DMS114 treated with DMSO at 0.1 percent for 48 hours (cell line): ENCODE measurements around the gene MAPK12.

Experiments
- DNase-seq: peaks from one replicate; lab custom pipeline; 2025; ENCODE audit not compliant: unreplicated experiment; lab: John Stamatoyannopoulos, UW

The MAPK12 gene

GRCh38 chr22:50236731-50237409 is 24.6 kb downstream of the MAPK12 start:
- no peak for DNase-seq

GRCh38 chr22:50233223-50233622 is 28.3 kb downstream of the MAPK12 start:
- DNase-seq, result no peak

- no peak for DNase-seq
These were observed 28.9 kb downstream of the MAPK12 start for GRCh38 chr22:50232481-50233151.

GRCh38 chr22:50229370-50229769 is 32.1 kb downstream of the MAPK12 start:
- no peak for DNase-seq

GRCh38 chr22:50228366-50228765 is 33.1 kb downstream of the MAPK12 start:
- DNase-seq, result no peak

GRCh38 chr22:50227579-50228215 is 33.8 kb downstream of the MAPK12 start:
- no peak for DNase-seq

GRCh38 chr22:50226875-50227165 is 34.7 kb downstream of the MAPK12 start:
- DNase-seq, result no peak

- no peak for DNase-seq
These were observed 35.2 kb downstream of the MAPK12 start for GRCh38 chr22:50226063-50226874.

GRCh38 chr22:50225200-50225969 is 36.1 kb downstream of the MAPK12 start:
- DNase-seq, result no peak

GRCh38 chr22:50224071-50224470 is 37.4 kb downstream of the MAPK12 start:
- no peak for DNase-seq

- no peak for DNase-seq
These were observed 39.0 kb downstream of the MAPK12 start for GRCh38 chr22:50222508-50222907.

GRCh38 chr22:50221410-50222300 is 39.8 kb downstream of the MAPK12 start:
- DNase-seq, result no peak

- DNase-seq, result no peak
These were observed 40.7 kb downstream of the MAPK12 start for GRCh38 chr22:50220603-50221409.

GRCh38 chr22:50219800-50220602 is 41.5 kb downstream of the MAPK12 start:
- no peak for DNase-seq

- DNase-seq, result no peak
These were observed 42.3 kb downstream of the MAPK12 start for GRCh38 chr22:50218996-50219727.

- DNase-seq, result no peak
These were observed 43.1 kb downstream of the MAPK12 start for GRCh38 chr22:50218153-50218995.
